GM12878 (cell line): ENCODE measurements around the gene ARL5C. TPM values are rescaled to one million over a fixed set of nuclear protein-coding genes. Genes with fewer than 3 reads are reported as not detected.

Source experiments
- E2F8 ChIP-seq: fragments of 450-650 bp; IDR thresholded peaks from 2 replicates; pipeline ENCODE4 v1.6.1; 2018; ENCODE audit warnings: mild to moderate bottlenecking, low read depth, moderate library complexity; ENCODE audit not compliant: partially characterized antibody
- EZH2 ChIP-seq: IDR thresholded peaks from 2 replicates; pipeline ENCODE4 v1.6.1; 2012; ENCODE audit warnings: low read depth, mild to moderate bottlenecking, control low read depth, inconsistent platforms, low read length, borderline replicate concordance; ENCODE audit not compliant: control insufficient read depth
- IKZF1 ChIP-seq: fragments of 450-650 bp; conservative IDR thresholded peaks from 2 replicates; pipeline ENCODE4 v1.6.1; 2017; ENCODE audit warnings: antibody characterized with exemption, mild to moderate bottlenecking
- SREBF2 ChIP-seq: IDR thresholded peaks from 2 replicates; pipeline ENCODE4 v1.6.1; 2012; ENCODE audit warnings: mild to moderate bottlenecking, low read length
- WRNIP1 ChIP-seq: IDR thresholded peaks from 2 replicates; pipeline ENCODE4 v1.6.1; 2011; ENCODE audit warnings: low read depth, low read length, improper control_type of control experiment, borderline replicate concordance
- YY1 ChIP-seq: IDR thresholded peaks from 2 replicates; pipeline ENCODE4 v1.6.1; 2011; ENCODE audit warnings: low read depth, mild to moderate bottlenecking, low read length
- polyA plus RNA-seq, 11 experiments: library from polyadenylated mRNA; depleted of rRNA in 4 of 11; unstranded in 6 of 11; stranded (reverse) in 5 of 11; fragments of >200 nt; fragmentation: Nextera tagmentation in 4 of 11; fragmentation: Illumina TruSeq in 1 of 11; extraction: Ambion mirVana in 4 of 11; extraction: Trizol in 1 of 11; gene quantifications; 1 replicate in 1 of 11; 2 replicates in 10 of 11; pipeline versions ENCODE4 v1.2.1 to v1.2.3, GENCODE V29; 2011 to 2016; ENCODE audit warnings: inconsistent platforms in 2 of 11, missing spikeins in 2 of 11, low read depth in 1 of 11
- total RNA-seq, 4 experiments: library from RNA; depleted of rRNA in 3 of 4; stranded (reverse); fragments of >200 nt in 3 of 4; fragmentation: Illumina TruSeq in 1 of 4; extraction: Trizol in 1 of 4; gene quantifications; 2 replicates each; pipeline versions ENCODE4 v1.2.1 to v1.2.3, GENCODE V29; 2013 to 2021
- TF ChIP-seq, protein P1 (sequence below): IDR thresholded peaks from 2 replicates; pipeline ENCODE4 v1.6.1; 2012; ENCODE audit warnings: low read depth, low read length, improper control_type of control experiment

Gene ARL5C
- total and polyA plus RNA-seq, 10 of the 15 experiments (the other 5 are each of a cell fraction or from before 2014, with no cell fraction given), result not detected

GRCh38 chr17:39150104-39150634, 15.8 kb downstream of the ARL5C start (continued):
- TF ChIP-seq E2F8 (no peak), IKZF1 (no peak), YY1 (no peak), WRNIP1 (no peak), SREBF2 (no peak), EZH2 (no peak)
- TF ChIP-seq, protein P1, sequence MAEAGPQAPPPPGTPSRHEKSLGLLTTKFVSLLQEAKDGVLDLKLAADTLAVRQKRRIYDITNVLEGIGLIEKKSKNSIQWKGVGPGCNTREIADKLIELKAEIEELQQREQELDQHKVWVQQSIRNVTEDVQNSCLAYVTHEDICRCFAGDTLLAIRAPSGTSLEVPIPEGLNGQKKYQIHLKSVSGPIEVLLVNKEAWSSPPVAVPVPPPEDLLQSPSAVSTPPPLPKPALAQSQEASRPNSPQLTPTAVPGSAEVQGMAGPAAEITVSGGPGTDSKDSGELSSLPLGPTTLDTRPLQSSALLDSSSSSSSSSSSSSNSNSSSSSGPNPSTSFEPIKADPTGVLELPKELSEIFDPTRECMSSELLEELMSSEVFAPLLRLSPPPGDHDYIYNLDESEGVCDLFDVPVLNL, result no peak
- TF ChIP-seq, all 136 proteins: peak for 0
